ES-I3 (cell line): ENCODE measurements around the gene CEPT1.

ENCODE experiments used
- H3K36me3 ChIP-seq: 2 replicates; pipeline ENCODE4 v1.6.1; 2013; ENCODE audit warnings: mild to moderate bottlenecking, low read length, control low read depth, moderate library complexity; ENCODE audit not compliant: insufficient read depth
- H3K4me1 ChIP-seq: 2 replicates; pipeline ENCODE4 v1.6.1; 2013; ENCODE audit warnings: mild to moderate bottlenecking, control low read depth, low read length; ENCODE audit not compliant: insufficient read depth
- H3K9ac ChIP-seq: 2 replicates; pipeline ENCODE4 v1.6.1; 2013; ENCODE audit warnings: low read depth, mild to moderate bottlenecking, low read length, moderate library complexity
- H3K9me3 ChIP-seq: 2 replicates; pipeline ENCODE4 v1.6.1; 2013; ENCODE audit warnings: mild to moderate bottlenecking, low read length, moderate library complexity; ENCODE audit not compliant: control insufficient read depth, insufficient read depth

The CEPT1 gene

DNA sequence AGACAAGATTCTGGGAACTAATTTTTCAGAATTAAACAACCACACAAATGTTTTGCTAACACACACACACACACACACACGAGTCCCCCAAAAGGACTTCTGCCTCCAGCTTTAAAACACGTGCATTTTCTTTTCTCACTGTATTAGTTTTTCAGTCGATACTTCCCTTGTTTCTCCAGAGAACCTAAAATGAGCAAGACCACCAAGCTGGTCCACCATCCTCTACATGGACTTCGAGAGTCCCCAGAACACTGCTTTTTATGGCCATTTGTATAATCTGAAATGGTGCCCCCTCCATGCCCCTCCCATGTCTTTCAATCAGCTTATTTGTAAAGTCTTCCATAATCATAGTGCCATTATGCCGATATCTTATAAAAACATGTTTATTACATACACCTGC is 76.7 kb downstream of the CEPT1 start:
- no peak overlapping the region for H3K9ac ChIP-seq
- peaks cover 7% of the 10 kb centered on the region; the same call in 1 of the 2 replicates for H3K4me1 ChIP-seq
- H3K9me3 ChIP-seq: no peaks in the 10 kb centered on the region
- no peaks in the 10 kb centered on the region for H3K36me3 ChIP-seq

DNA sequence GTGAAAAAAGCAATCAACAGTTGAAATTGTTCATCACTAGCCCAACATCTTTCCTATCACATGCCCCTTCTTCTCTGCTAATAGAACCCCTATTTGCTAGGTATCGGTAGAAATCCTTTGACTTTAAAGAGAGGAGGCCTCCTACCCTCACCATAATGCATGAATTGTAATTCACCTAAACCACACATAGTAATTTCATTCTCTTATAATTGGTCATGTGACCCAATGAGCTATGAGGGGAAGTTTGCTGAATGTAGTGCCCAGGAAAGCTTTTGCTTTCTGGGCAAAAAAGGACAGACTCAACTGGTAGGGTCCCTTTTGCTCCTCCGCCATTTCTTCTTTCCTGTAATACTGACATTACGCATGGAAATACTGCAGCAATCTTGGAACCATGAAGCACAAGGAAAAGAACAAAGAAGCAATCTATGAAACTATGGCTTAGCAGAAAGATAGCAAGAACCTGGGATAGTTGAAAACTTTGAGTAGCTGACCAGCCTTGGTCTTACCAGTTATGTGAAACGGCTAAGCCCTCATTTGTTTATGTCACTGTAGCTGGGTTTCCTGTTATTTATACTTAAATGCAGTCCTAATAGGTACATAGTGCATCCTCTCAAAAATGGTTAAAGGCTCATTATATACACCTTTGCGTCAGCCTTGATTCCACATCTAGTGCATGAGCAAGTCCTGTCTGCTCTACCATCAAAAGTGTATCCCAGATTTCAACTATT is 77.3 kb downstream of the CEPT1 start:
- no peaks in the 10 kb centered on the region for H3K36me3 ChIP-seq
- H3K4me1 ChIP-seq: peaks cover 7% of the 10 kb centered on the region; the same call in 1 of the 2 replicates
- no peaks in the 10 kb centered on the region for H3K9me3 ChIP-seq
- H3K9ac ChIP-seq: no peak overlapping the region

DNA sequence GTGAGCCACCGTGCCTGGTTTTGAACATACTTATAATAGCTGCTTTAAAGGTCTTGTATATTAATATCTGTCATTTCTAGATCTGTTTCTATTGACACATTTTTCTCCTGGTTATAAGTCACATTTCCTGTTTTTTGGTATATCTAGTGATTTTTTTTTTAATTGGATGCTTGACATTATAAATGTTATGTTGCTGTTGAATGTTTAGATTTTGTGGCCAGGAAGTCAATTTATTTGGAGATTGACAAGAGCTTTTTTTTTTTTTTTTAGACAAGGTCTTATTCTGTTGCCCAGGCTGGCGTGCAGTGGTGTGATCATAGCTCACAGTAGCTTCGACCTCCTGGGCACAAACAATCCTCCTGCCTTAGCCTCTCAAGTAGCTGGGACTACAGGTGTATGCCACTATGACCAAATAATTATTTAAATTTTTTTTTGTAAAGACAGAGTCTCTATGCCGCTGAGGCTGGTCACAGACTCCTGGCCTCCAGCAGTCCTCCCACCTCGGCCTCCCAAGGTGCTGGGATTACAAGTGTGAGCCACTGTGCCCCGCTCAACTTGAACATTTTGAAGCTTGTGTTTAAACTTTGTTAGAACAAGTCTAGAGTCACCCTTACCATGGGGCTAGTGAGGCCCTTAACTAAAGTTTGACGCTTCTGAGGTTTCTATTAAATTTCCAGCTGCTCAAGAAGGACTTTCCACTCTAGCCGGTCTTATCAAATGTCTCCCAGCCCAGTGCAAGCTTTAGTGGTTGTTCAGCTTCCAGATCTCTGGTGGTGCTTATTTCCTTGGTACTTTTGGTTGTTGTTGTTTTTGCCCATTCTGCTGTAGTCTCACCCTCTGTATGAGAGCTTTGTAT is 78.9 kb downstream of the CEPT1 start:
- H3K9me3 ChIP-seq: no peaks in the 10 kb centered on the region
- H3K36me3 ChIP-seq: no peaks in the 10 kb centered on the region
- H3K4me1 ChIP-seq: peaks cover 7% of the 10 kb centered on the region; the same call in 1 of the 2 replicates
- no peak overlapping the region for H3K9ac ChIP-seq

DNA sequence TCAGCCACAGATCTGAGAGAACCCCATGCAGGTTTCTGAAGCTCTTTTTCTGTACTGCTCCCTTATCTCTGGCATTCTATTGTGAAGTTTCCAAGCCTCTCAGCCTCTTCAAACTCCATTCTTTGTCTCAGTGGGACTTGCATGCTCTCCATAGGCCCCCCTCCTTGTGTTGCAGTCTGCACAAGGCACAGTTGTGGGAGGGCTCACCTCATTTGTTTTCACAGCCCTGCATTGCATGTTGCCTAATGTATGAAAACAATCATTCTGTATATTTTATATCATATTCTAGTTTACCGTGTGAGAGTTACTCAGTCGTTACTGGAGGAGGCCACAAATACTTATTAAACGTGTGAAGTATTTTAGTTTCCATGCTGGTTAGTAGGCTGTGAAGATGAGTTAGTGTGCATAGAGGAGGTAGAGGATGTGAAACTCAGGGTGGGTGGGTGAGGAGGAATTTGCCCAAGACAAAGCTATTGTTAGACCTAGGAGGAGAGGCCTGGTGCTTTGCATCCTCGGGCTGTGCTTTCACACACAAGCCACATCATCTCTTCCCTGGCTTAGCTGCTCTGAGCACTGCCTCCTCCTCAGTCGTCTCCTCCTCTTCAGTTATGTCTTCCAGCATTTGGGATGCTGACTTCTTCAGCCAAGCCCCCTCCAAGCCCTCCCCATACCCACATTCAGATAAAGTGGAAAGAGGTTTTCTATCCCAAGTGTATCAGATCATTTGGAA is 79.7 kb downstream of the CEPT1 start:
- no peaks in the 10 kb centered on the region for H3K36me3 ChIP-seq
- H3K9me3 ChIP-seq: no peaks in the 10 kb centered on the region
- H3K4me1 ChIP-seq: peaks cover 7% of the 10 kb centered on the region; the same call in 1 of the 2 replicates
- H3K9ac ChIP-seq: no peak overlapping the region

DNA sequence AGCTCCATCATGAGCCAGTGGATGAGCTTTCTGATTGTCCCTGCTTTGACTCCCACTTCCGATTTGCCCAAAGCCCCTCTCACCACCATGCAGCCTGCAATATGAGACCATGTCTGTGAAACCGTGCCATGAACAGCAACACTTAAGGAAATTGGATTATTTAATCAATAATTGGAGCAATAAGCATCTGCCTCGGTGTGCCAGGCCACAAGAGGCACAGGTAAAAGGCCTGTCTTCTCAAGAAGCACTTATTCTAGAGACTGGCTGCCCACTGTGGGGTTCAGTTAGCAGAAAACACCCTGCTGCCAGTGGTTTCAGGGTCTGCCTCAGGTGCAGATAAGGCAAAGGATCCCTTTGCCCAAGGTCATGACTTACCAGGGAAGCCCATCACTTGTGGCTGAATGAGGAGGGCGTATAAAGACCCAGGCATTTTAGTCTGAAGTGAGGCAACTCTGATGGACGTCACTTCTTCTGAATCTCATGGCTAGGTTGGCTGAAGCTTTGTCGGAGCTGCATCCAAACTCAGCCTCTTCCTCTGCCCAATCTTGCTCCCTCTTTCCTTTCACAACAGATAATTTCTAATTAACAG is 80.4 kb downstream of the CEPT1 start:
- Histone ChIP-seq H3K4me1 (peaks cover 9% of the 10 kb centered on the region), H3K36me3 (no peaks in the 10 kb centered on the region), H3K9ac (no peak overlapping the region)

DNA sequence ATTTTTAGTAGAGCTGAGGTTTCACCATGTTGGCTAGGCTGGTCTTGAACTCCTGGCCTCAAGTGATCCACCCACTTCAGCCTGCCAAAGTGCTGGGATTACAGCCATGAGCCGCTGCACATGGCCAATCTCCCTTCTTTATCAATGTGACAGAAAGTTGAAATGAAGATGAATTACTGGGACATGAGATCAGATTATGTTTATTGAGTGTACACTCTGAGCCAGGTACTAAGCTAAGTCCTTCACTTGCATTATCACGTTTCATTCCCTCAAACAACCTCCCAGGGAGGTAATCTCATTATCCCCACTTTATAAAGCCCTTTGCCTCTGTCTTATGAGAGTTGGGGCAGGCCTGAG is 81.2 kb downstream of the CEPT1 start:
- H3K36me3 ChIP-seq: no peaks in the 10 kb centered on the region
- H3K9me3 ChIP-seq: no peaks in the 10 kb centered on the region
- H3K4me1 ChIP-seq: peaks cover 12% of the 10 kb centered on the region
- H3K9ac ChIP-seq: no peak overlapping the region

More for the DNA sequence above, 80.4 kb downstream of the CEPT1 start:
- no peaks in the 10 kb centered on the region for H3K9me3 ChIP-seq

DNA sequence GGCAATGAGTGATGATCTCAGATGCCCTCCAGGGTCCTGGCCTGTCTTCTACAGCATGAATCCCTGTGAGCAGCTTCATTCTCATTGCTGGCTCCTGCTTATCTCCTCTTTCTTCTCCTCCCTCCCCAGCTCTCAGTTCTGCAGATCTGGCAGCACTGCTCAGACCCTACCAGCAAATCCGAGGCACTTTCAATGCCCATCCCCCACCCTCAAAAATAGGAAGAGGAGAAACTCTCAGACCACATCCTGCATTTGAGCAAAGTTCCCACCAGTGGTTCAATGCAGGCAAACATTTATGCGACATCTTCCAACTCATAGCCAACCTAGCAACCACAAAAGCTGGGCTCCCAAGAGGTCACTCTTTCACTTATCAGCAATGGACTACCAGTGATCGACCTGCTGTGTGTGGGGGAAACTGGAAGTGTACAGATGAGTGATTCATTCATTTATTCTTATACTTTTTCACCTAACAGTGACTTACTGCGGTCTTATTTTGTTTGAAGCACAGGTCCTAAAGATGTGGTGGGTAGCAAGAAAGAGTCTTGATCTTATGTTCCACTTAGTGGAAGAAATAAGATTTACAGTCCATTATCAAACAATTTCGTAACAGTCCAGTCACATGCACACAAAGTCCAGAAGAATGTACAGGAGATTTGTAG is 81.7 kb downstream of the CEPT1 start:
- Histone ChIP-seq H3K9ac (no peak overlapping the region), H3K36me3 (no peaks in the 10 kb centered on the region), H3K9me3 (no peaks in the 10 kb centered on the region), H3K4me1 (peaks cover 12% of the 10 kb centered on the region)

DNA sequence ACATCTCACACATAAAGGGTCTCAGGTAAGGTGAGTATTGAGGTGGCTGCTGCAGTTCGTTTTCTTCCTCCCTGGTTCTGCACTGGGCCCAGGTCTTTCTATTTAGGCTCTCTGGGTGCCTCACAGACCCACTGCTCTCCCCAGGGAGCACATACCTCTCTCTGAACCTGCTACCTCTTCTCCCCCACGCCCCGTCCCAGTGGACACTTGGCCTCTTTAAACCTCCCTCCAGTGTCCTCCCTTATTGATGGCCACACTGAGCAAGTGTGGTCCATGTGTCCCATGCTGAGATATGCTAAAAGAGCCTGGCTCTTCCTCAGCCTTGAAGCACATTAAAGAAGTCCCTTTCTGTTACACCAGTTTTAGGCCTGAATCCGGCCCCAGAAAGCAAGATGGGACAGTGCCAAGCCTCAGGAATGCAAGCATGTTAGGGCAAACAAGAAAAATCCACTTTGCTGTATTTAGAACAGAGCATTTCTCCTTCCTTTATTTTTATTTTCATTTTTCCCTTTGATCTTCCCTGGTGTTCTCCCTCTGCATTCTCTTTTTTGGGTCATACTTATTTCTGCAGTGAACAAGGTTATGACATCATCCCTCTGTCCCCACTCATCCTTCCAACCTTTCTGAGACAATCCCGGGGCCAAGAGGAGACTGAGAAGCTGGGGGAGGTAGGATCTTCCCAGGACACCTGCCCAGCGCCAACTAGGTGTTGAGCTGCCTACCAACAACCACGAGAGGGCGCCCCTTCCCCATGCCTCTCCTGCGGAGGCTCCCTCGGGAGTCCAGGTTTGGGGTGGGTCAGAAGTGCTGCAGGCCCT is 82.5 kb downstream of the CEPT1 start:
- Histone ChIP-seq H3K9ac (no peak overlapping the region; the same call in 1 of the 2 replicates), H3K36me3 (no peaks in the 10 kb centered on the region), H3K4me1 (peaks cover 12% of the 10 kb centered on the region)

DNA sequence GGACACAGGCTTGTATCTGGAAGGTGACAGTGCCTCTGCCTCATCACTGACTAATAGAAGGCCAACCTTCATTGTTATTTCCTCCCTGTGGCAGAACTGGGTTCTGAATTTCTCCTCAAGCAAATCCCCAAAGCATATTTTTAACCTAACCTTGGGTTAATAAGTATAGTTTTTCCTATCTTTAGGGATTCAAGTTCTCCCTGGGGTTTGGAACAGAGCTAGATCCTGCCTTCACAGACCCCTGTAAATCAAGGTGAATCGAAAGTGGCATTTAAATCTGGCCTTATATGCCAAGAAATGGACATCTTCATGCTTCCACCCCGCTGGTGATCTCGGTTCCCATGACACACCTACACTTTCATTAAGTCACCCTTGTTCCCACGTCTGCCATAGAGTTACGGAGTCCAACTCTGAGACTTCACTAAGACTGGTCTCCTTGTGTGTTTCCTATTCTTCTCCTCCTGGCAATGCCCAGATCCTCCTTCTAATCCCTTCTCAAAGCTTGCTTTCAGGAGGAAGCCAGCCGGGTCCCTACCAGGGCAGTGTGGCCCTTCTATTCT is 83.2 kb downstream of the CEPT1 start:
- no peak overlapping the region for H3K9ac ChIP-seq
- peaks cover 12% of the 10 kb centered on the region for H3K4me1 ChIP-seq

More for the DNA sequence above, 82.5 kb downstream of the CEPT1 start:
- no peaks in the 10 kb centered on the region for H3K9me3 ChIP-seq

DNA sequence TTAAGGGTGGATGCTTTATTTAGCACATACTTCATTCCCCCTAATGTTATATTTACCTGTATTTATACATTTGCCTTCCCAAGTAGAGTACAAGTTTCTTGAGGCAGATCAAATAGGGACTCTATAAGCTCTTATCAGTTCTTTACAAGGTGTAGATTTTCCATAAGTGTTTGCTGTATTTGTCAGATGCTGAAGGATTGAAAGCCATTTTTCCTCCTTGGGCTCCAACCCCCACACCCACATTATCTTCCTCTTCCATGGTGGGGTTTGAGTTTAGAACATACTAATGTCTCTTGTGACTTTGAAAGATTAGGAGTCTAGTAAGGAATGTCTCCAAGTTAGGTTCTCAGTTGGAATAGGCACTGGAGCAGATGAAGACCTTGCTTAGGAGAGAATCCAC is 85.1 kb downstream of the CEPT1 start:
- Histone ChIP-seq H3K9me3 (no peaks in the 10 kb centered on the region), H3K9ac (no peak overlapping the region), H3K36me3 (no peaks in the 10 kb centered on the region), H3K4me1 (peaks cover 4% of the 10 kb centered on the region; the same call in 1 of the 2 replicates)

More for the DNA sequence above, 83.2 kb downstream of the CEPT1 start:
- Histone ChIP-seq H3K36me3 (no peaks in the 10 kb centered on the region), H3K9me3 (no peaks in the 10 kb centered on the region)

DNA sequence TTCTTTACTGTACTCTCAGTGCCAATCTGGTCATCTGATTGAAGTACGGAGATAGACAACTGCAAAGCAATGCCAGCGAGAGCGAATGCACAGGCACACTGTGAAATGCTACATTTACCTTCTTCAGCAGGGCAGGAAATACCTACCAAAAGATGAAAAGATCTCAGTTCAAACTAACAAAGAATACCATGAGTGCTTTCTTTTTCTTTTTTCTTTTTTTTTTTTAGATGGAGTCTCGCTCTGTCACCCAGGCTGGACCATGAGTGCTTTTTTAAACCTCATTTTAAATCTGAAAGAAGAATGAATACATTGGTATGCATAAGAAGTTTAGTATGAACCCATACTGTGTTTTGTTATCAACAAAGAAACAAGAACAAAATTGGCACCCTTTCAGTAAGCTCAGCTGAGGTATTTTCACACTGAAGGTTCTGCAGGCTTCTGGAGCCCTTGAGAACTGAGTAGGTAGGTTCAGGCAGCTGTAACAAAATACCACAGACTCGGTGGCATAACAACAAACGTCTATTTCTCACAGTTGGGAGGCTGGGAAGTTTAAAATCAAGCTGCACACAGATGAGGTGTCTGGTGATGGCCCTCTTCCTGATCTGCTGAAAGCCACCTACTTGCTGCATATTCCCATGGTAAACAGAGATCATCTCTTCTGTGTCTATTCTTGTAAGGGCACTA is 85.8 kb downstream of the CEPT1 start:
- no peaks in the 10 kb centered on the region for H3K36me3 ChIP-seq
- H3K9ac ChIP-seq: no peak overlapping the region
- peaks cover 4% of the 10 kb centered on the region; the same call in 1 of the 2 replicates for H3K4me1 ChIP-seq
- H3K9me3 ChIP-seq: no peaks in the 10 kb centered on the region

DNA sequence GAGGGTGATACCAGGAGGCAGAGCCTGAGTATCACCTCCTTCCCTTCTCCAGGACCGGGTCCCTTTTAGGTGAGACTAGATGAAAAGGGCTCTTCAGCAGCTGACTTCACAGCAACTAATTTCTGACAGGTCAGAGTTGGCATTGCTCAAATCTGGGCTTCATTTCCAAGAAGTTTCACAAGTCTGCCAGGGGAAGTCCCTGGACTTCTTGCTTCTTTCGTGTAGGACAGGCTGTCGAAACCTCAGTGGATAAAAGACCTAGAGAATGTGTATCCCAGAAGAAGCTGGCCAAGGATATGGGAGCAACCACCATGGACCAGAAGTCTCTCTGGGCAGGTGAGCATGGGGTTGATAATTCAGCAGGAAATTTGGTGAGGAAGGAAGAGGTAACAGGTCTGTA is 87.4 kb downstream of the CEPT1 start, which contains the start of gene CHI3L2:
Gene CHI3L2, plus strand, starts transcription at position 280 of the 400 bp plus-strand sequence. Its CDS starts 17 bp downstream, at position 297.
- Histone ChIP-seq H3K4me1 (peaks cover 4% of the 10 kb centered on the region; the same call in 1 of the 2 replicates), H3K9ac (no peak within 1 kb of the TSS), H3K36me3 (no peaks in the 10 kb centered on the region), H3K9me3 (no peaks in the 10 kb centered on the region)
